HepG2 (cell line): ENCODE results near the gene CBX2. TPM values are rescaled to one million over a fixed set of nuclear protein-coding genes. Genes with fewer than 3 reads are reported as not detected.

Source experiments
- EHMT2 ChIP-seq: fragments of 200-600 bp; sonication (generic); IDR thresholded peaks from 2 replicates; pipeline ENCODE4 v1.7.0; 2017; ENCODE audit warnings: antibody characterized with exemption, low read depth, low read length, borderline replicate concordance
- HNF4G ChIP-seq, 2 experiments: sonication (generic) in 1 of 2; formaldehyde crosslinking in 1 of 2; IDR thresholded peaks; 2 replicates each; pipeline versions ENCODE4 v1.4.0 to v1.6.1; 2011 to 2020; ENCODE audit warnings: borderline replicate concordance in 2 of 2, low read depth in 2 of 2, mild to moderate bottlenecking in 2 of 2, low read length in 1 of 2, missing genetic modification reagents in 1 of 2, moderate library complexity in 1 of 2
- IKZF5 ChIP-seq: IDR thresholded peaks from 2 replicates; pipeline ENCODE4 v1.6.1; 2018; ENCODE audit warnings: missing genetic modification reagents, mild to moderate bottlenecking, missing compliant biosample characterization
- MLX ChIP-seq: IDR thresholded peaks from 2 replicates; pipeline ENCODE4 v1.6.1; 2016
- MXD4 ChIP-seq: IDR thresholded peaks from 2 replicates; pipeline ENCODE4 v1.6.1; 2016; ENCODE audit warnings: mild to moderate bottlenecking, missing biosample characterization, missing genetic modification reagents
- NR2F2 ChIP-seq: IDR thresholded peaks from 2 replicates; pipeline ENCODE4 v1.6.1; 2012; ENCODE audit warnings: low read depth, inconsistent platforms, borderline replicate concordance
- RNF2 ChIP-seq: fragments of 450-650 bp; conservative IDR thresholded peaks from 2 replicates; pipeline ENCODE4 v1.6.1; 2016; ENCODE audit warnings: low read depth
- ZKSCAN8 ChIP-seq: IDR thresholded peaks from 2 replicates; pipeline ENCODE4 v1.6.1; 2016; ENCODE audit warnings: borderline replicate concordance, missing genetic modification reagents, missing compliant biosample characterization
- ZNF253 ChIP-seq: sonication (generic); formaldehyde crosslinking; IDR thresholded peaks from 2 replicates; pipeline ENCODE4 v1.8.0; 2022; ENCODE audit warnings: mild to moderate bottlenecking, missing genetic modification reagents, borderline replicate concordance
- ZSCAN21 ChIP-seq: sonication (generic); formaldehyde crosslinking; IDR thresholded peaks from 2 replicates; pipeline ENCODE4 v1.8.0; 2022; ENCODE audit warnings: mild to moderate bottlenecking, missing genetic modification reagents, moderate library complexity, borderline replicate concordance
- polyA plus RNA-seq, 8 experiments: library from polyadenylated mRNA; depleted of rRNA in 3 of 8; stranded (reverse) in 7 of 8; unstranded in 1 of 8; fragments of >200 nt; fragmentation: Illumina TruSeq in 4 of 8; extraction: Trizol in 4 of 8; gene quantifications; 2 replicates each; pipeline versions ENCODE4 v1.2.1 to v1.2.3, GENCODE V29; 2011 to 2016; ENCODE audit warnings: low read depth in 4 of 8, missing spikeins in 1 of 8, mixed read lengths in 1 of 8; ENCODE audit not compliant: insufficient read depth in 1 of 8
- total RNA-seq, 5 experiments: library from RNA; depleted of rRNA; stranded (reverse); fragments of >200 nt; fragmentation: Illumina TruSeq; extraction: Trizol; gene quantifications; 2 replicates each; pipeline ENCODE4 v1.2.3, GENCODE V29; 2016; ENCODE audit warnings: low read depth in 1 of 5
- TF ChIP-seq, protein P1 (sequence below): sonication (generic); formaldehyde crosslinking; conservative IDR thresholded peaks from 2 replicates; pipeline ENCODE4 v1.8.0; 2022; ENCODE audit warnings: mild to moderate bottlenecking, moderate library complexity, missing genetic modification reagents

CBX2 gene
- total and polyA plus RNA-seq, 2 of the 13 experiments (the other 11 are each of a cell fraction or from before 2014, with no cell fraction given) = 14.5 to 31.1 TPM

- TF ChIP-seq, protein P1, sequence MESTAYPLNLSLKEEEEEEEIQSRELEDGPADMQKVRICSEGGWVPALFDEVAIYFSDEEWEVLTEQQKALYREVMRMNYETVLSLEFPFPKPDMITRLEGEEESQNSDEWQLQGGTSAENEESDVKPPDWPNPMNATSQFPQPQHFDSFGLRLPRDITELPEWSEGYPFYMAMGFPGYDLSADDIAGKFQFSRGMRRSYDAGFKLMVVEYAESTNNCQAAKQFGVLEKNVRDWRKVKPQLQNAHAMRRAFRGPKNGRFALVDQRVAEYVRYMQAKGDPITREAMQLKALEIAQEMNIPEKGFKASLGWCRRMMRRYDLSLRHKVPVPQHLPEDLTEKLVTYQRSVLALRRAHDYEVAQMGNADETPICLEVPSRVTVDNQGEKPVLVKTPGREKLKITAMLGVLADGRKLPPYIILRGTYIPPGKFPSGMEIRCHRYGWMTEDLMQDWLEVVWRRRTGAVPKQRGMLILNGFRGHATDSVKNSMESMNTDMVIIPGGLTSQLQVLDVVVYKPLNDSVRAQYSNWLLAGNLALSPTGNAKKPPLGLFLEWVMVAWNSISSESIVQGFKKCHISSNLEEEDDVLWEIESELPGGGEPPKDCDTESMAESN (CRISPR knock-in tag) = no peak
- TF ChIP-seq HNF4G (IDR thresholded peaks at IDR 0.05; ENCODE audit: borderline replicate concordance, low read depth, low read length) (no peak), HNF4G (CRISPR knock-in tag; IDR thresholded peaks at IDR 0.05; ENCODE audit: borderline replicate concordance, low read depth) (no peak), MXD4 (CRISPR knock-in tag) (0 out of 2 replicates have a peak, but pooled peaks have one; percentile 21), MLX (CRISPR knock-in tag) (no peak), RNF2 (peak; percentile 11; the same call in 1 of the 2 replicates), IKZF5 (CRISPR knock-in tag) (0 out of 2 replicates have a peak, but pooled peaks have one; percentile 6), EHMT2 (no peak), ZNF253 (CRISPR knock-in tag) (no peak), ZSCAN21 (CRISPR knock-in tag) (0 out of 2 replicates have a peak, but pooled peaks have one; percentile 13), ZKSCAN8 (CRISPR knock-in tag) (no peak), NR2F2 (no peak)
- TF ChIP-seq, all 625 proteins: peak for 10
Measured at GRCh38 chr17:79809530-79810129, 31.7 kb downstream of the CBX2 start (continued).
